GM12878 (cell line): ENCODE results near the gene EPB41L1. TPM values are rescaled to one million over a fixed set of nuclear protein-coding genes. Genes with fewer than 3 reads are reported as not detected.

ENCODE experiments used
- ATAC-seq: fragments of 200-7000 bp; cut with Tn5 transposase; 3 replicates; pipeline ENCODE4 v1.9.1; 2020; ENCODE audit warnings: mild to moderate bottlenecking, moderate library complexity
- BruUV-seq: library from RNA; stranded (reverse); fragments of 400-500 nt; replicated peaks from 2 replicates; lab custom pipeline; 2021; lab: Mats Ljungman, UMichigan
- CTCF ChIA-PET: fragments of 300-600 bp; sonication (Branson Sonifier 250); formaldehyde crosslinking; extraction: SDS; loops from one replicate; lab custom pipeline; 2021; ENCODE audit warnings: inconsistent platforms; lab: Yijun Ruan, JAX
- POLR2A ChIA-PET: fragments of 350-600 bp; formaldehyde crosslinking; extraction: SDS; loops from one replicate; lab custom pipeline; 2021; ENCODE audit warnings: inconsistent platforms; lab: Charles Lee
- RAD21 ChIA-PET: fragments of 300-600 bp; sonication (Branson Sonifier 250); formaldehyde crosslinking; loops from one replicate; lab custom pipeline; 2023; ENCODE audit warnings: antibody characterized with exemption; ENCODE audit not compliant: unreplicated experiment; lab: Charles Lee
- SMC1A ChIA-PET: fragments of 300-600 bp; sonication (Branson Sonifier 250); formaldehyde crosslinking; loops from one replicate; lab custom pipeline; 2023; ENCODE audit not compliant: unreplicated experiment, uncharacterized antibody; lab: Charles Lee
- DNase-seq: peaks from one replicate; pipeline ENCODE4 v3.0.0-alpha.2; 2011; ENCODE audit warnings: low read depth, low spot score
- FAIRE-seq: peaks from 3 replicates; lab custom pipeline; 2011; peaks lifted over from hg19 to GRCh38; lab: Jason Lieb, UNC
- H2AFZ ChIP-seq: 2 replicates; pipeline ENCODE4 v1.6.0; 2011; ENCODE audit warnings: low read depth, low read length, control low read depth; ENCODE audit not compliant: control insufficient read depth
- H3K27ac ChIP-seq: 2 replicates; pipeline ENCODE4 v1.5.1; 2011; ENCODE audit warnings: control low read depth; ENCODE audit not compliant: control insufficient read depth, insufficient read depth
- H3K27me3 ChIP-seq, 2 experiments: replicated peaks in 1 of 2; 2 replicates each; pipeline versions ENCODE4 v1.6.0 to v1.6.1; 2011; ENCODE audit warnings: low read length in 1 of 2; ENCODE audit not compliant: control insufficient read depth in 2 of 2, insufficient read depth in 2 of 2
- H3K36me3 ChIP-seq, 2 experiments: 2 replicates each; pipeline ENCODE4 v1.5.1; 2011; ENCODE audit warnings: low read length in 1 of 2; ENCODE audit not compliant: control insufficient read depth in 2 of 2, insufficient read depth in 2 of 2
- H3K4me1 ChIP-seq: 2 replicates; pipeline ENCODE4 v1.6.1; 2011; ENCODE audit warnings: mild to moderate bottlenecking, low read length, moderate library complexity, mixed read lengths; ENCODE audit not compliant: control insufficient read depth, insufficient read depth
- H3K4me2 ChIP-seq: 2 replicates; pipeline ENCODE4 v1.6.0; 2011; ENCODE audit warnings: control low read depth; ENCODE audit not compliant: control insufficient read depth, insufficient read depth
- H3K4me3 ChIP-seq: fragments of 200-600 bp; sonication (generic); 2 replicates; pipeline ENCODE4 v1.5.1; 2016
- H3K79me2 ChIP-seq: 2 replicates; pipeline ENCODE4 v1.6.0; 2011; ENCODE audit warnings: low read length; ENCODE audit not compliant: control insufficient read depth, insufficient read depth
- H3K9ac ChIP-seq: 2 replicates; pipeline ENCODE4 v1.8.0; 2011; ENCODE audit warnings: low read length, control low read depth, mixed read lengths; ENCODE audit not compliant: control insufficient read depth, insufficient read depth
- H3K9me3 ChIP-seq: replicated peaks from 3 replicates; pipeline ENCODE4 v1.5.1; 2011; ENCODE audit warnings: mild to moderate bottlenecking, low read length; ENCODE audit not compliant: control insufficient read depth, insufficient read depth
- H4K20me1 ChIP-seq: 2 replicates; pipeline ENCODE4 v1.6.0; 2011; ENCODE audit not compliant: control insufficient read depth, insufficient read depth
- CEBPB ChIP-seq, 2 experiments: fragments of 150-350 bp in 1 of 2; IDR thresholded peaks; 2 replicates each; pipeline ENCODE4 v1.6.1; 2012 to 2014; ENCODE audit warnings: low read depth in 2 of 2, low read length in 2 of 2, borderline replicate concordance in 1 of 2, inconsistent platforms in 1 of 2
- CREB1 ChIP-seq: IDR thresholded peaks from 2 replicates; pipeline ENCODE4 v1.6.1; 2012; ENCODE audit warnings: low read depth, mild to moderate bottlenecking, inconsistent platforms
- EGR1 ChIP-seq, 2 experiments: IDR thresholded peaks; 1 replicate in 1 of 2; 2 replicates in 1 of 2; pipeline ENCODE4 v1.6.1; 2011 to 2012; ENCODE audit warnings: low read depth in 2 of 2, low read length in 2 of 2, borderline replicate concordance in 1 of 2, mild to moderate bottlenecking in 1 of 2, moderate library complexity in 1 of 2
- HDAC2 ChIP-seq: fragments of 200-600 bp; sonication (generic); IDR thresholded peaks from 2 replicates; pipeline ENCODE4 v1.6.1; 2017
- JUNB ChIP-seq: IDR thresholded peaks from 2 replicates; pipeline ENCODE4 v1.6.1; 2016; ENCODE audit warnings: antibody characterized with exemption, mild to moderate bottlenecking
- MAX ChIP-seq: IDR thresholded peaks from 2 replicates; pipeline ENCODE4 v1.6.1; 2012; ENCODE audit warnings: low read depth, low read length, improper control_type of control experiment
- MEF2B ChIP-seq: fragments of 450-650 bp; IDR thresholded peaks from 2 replicates; pipeline ENCODE4 v1.6.1; 2018; ENCODE audit warnings: mild to moderate bottlenecking, moderate library complexity; ENCODE audit not compliant: partially characterized antibody, poor library complexity, severe bottlenecking
- MYB ChIP-seq: fragments of 150-350 bp; IDR thresholded peaks from 2 replicates; pipeline ENCODE4 v1.6.1; 2014; ENCODE audit warnings: mild to moderate bottlenecking, low read depth, low read length, borderline replicate concordance
- MYC ChIP-seq: IDR thresholded peaks from 2 replicates; pipeline ENCODE4 v1.6.1; 2011; ENCODE audit warnings: mild to moderate bottlenecking, low read length, moderate library complexity, inconsistent platforms; ENCODE audit not compliant: insufficient read depth, insufficient replicate concordance, insufficient read length, severe bottlenecking
- NFIC ChIP-seq: IDR thresholded peaks from 2 replicates; pipeline ENCODE4 v1.6.1; 2012; ENCODE audit warnings: low read depth, mild to moderate bottlenecking, inconsistent platforms, low read length, moderate library complexity
- NFYB ChIP-seq: IDR thresholded peaks from 2 replicates; pipeline ENCODE4 v1.6.1; 2011; ENCODE audit warnings: low read depth, mild to moderate bottlenecking, low read length, improper control_type of control experiment, moderate library complexity; ENCODE audit not compliant: insufficient read depth
- NKRF ChIP-seq: fragments of 450-650 bp; conservative IDR thresholded peaks from 2 replicates; pipeline ENCODE4 v1.6.1; 2017; ENCODE audit warnings: mild to moderate bottlenecking, moderate library complexity
- NR2C1 ChIP-seq: fragments of 450-650 bp; IDR thresholded peaks from 2 replicates; pipeline ENCODE4 v1.6.1; 2017; ENCODE audit warnings: antibody characterized with exemption, mild to moderate bottlenecking, moderate library complexity
- NRF1 ChIP-seq: conservative IDR thresholded peaks from 2 replicates; pipeline ENCODE4 v1.6.1; 2011; ENCODE audit warnings: mild to moderate bottlenecking, low read depth, low read length, improper control_type of control experiment
- PAX5 ChIP-seq: IDR thresholded peaks from 2 replicates; pipeline ENCODE4 v1.6.1; 2011; ENCODE audit warnings: low read depth, low read length, borderline replicate concordance
- RBBP5 ChIP-seq: fragments of 200-600 bp; sonication (generic); conservative IDR thresholded peaks from 2 replicates; pipeline ENCODE4 v1.6.1; 2016
- SMAD1 ChIP-seq: fragments of 450-650 bp; IDR thresholded peaks from 2 replicates; pipeline ENCODE4 v1.6.1; 2018; ENCODE audit warnings: mild to moderate bottlenecking, low read depth; ENCODE audit not compliant: partially characterized antibody
- SMAD5 ChIP-seq: IDR thresholded peaks from 2 replicates; pipeline ENCODE4 v1.6.1; 2016; ENCODE audit warnings: antibody characterized with exemption, low read depth
- SREBF2 ChIP-seq: IDR thresholded peaks from 2 replicates; pipeline ENCODE4 v1.6.1; 2012; ENCODE audit warnings: mild to moderate bottlenecking, low read length
- ZBTB40 ChIP-seq: fragments of 450-650 bp; IDR thresholded peaks from 2 replicates; pipeline ENCODE4 v1.6.1; 2016; ENCODE audit warnings: mild to moderate bottlenecking, moderate library complexity, borderline replicate concordance
- WGBS: methylation state at CpG from one replicate; pipeline ENCODE4 v1.1.6; 2016; ENCODE audit warnings: low lambda C conversion rate; ENCODE audit not compliant: insufficient replicate concordance, insufficient coverage; ENCODE audit errors: missing lambda C conversion rate; 5-methylcytosine and 5-hydroxymethylcytosine counted together
- in situ Hi-C: fragments of 300-500 bp; cut with MboI; formaldehyde crosslinking; loops from 9 replicates; pipeline ENCODE4 v1.14.3; 2018; ENCODE audit warnings: mixed read lengths
- intact Hi-C: fragments of 100-400 bp; cut with micrococcal nuclease; formaldehyde crosslinking; loops from one replicate; pipeline ENCODE4 v1.14.2; 2022; ENCODE audit not compliant: unreplicated experiment
- polyA plus RNA-seq, 11 experiments: library from polyadenylated mRNA; depleted of rRNA in 4 of 11; unstranded in 6 of 11; stranded (reverse) in 5 of 11; fragments of >200 nt; fragmentation: Nextera tagmentation in 4 of 11; fragmentation: Illumina TruSeq in 1 of 11; extraction: Ambion mirVana in 4 of 11; extraction: Trizol in 1 of 11; gene quantifications; 1 replicate in 1 of 11; 2 replicates in 10 of 11; pipeline versions ENCODE4 v1.2.1 to v1.2.3, GENCODE V29; 2011 to 2016; ENCODE audit warnings: inconsistent platforms in 2 of 11, missing spikeins in 2 of 11, low read depth in 1 of 11
- total RNA-seq, 4 experiments: library from RNA; depleted of rRNA in 3 of 4; stranded (reverse); fragments of >200 nt in 3 of 4; fragmentation: Illumina TruSeq in 1 of 4; extraction: Trizol in 1 of 4; gene quantifications; 2 replicates each; pipeline versions ENCODE4 v1.2.1 to v1.2.3, GENCODE V29; 2013 to 2021

The EPB41L1 gene
- total and polyA plus RNA-seq, 10 of the 15 experiments (the other 5 are each of a cell fraction or from before 2014, with no cell fraction given) = 0.08 to 3.2 (median 0.31) TPM

GRCh38 chr20:36133821-36134220 is 20.7 kb upstream of the EPB41L1 start:
- no peaks in the 10 kb centered on the region for H3K4me1 ChIP-seq
- ChIA-PET CTCF (interaction anchor here (2.5 to 22.3 kb wide), 2 partner anchors 9 to 140 kb away, joined by 9 to 717 read pairs; no protein-coding TSS in a partner anchor), POLR2A (interaction anchor here (0.8 kb wide), 1 partner anchor 33 kb away, joined by 3 read pairs; no protein-coding TSS in a partner anchor), SMC1A (interaction anchor here (0.9 to 14.0 kb wide), 4 partner anchors 9 to 151 kb away, joined by 3 to 344 read pairs (median 4); no protein-coding TSS in a partner anchor), RAD21 (interaction anchor here (10.7 kb wide), 1 partner anchor 137 kb away, joined by 325 read pairs; no protein-coding TSS in a partner anchor)
- no peaks in the 10 kb centered on the region for H3K79me2 ChIP-seq
- no peak overlapping the region for H3K4me2 ChIP-seq
- intact Hi-C loops = no loop called here
- DNase-seq = no peak
- H3K27me3 ChIP-seq = no peaks in the 10 kb centered on the region
- no peaks in the 10 kb centered on the region for H3K9me3 ChIP-seq
- H4K20me1 ChIP-seq = no peaks in the 10 kb centered on the region
- TF ChIP-seq PAX5 (no peak), MYC (no peak), CREB1 (no peak), NRF1 (no peak), SMAD5 (no peak), EGR1 (IDR thresholded peaks at IDR 0.05; ENCODE audit: borderline replicate concordance in 1 of 2, low read depth in 2 of 2, low read length in 2 of 2) (no peak), HDAC2 (no peak), SMAD1 (no peak), MEF2B (no peak), NFIC (no peak), NKRF (no peak), RBBP5 (no peak), NFYB (no peak), ZBTB40 (no peak), SREBF2 (no peak), CEBPB (IDR thresholded peaks at IDR 0.05; ENCODE audit: borderline replicate concordance in 1 of 2, low read depth in 2 of 2, low read length in 2 of 2) (no peak), NR2C1 (no peak), MYB (no peak), JUNB (no peak), MAX (no peak)
- no peak for ATAC-seq
- H3K4me3 ChIP-seq = no peak overlapping the region
- in situ Hi-C loops = no loop called here
- BruUV-seq = no TSS peak
- FAIRE-seq = no peak
- no peak overlapping the region for H3K27ac ChIP-seq
- no peak overlapping the region for H3K9ac ChIP-seq
- H2AFZ ChIP-seq = no peak overlapping the region
- no peaks in the 10 kb centered on the region for H3K36me3 ChIP-seq
- WGBS = 74% methylated on average over 2 of the region's 2 CpGs
